Lower lobe of right lung (tissue), 2 donors: Measurements from ENCODE around the gene ALDOC. TPM values are rescaled to one million over a fixed set of nuclear protein-coding genes. Genes with fewer than 3 reads are reported as not detected.
A peak's percentile ranks its signal among the peaks of the same experiment; 100 is the strongest.

Experiments used
- ATAC-seq, 2 donors: fragments of 200-7000 bp; cut with Tn5 transposase; one replicate each; pipeline ENCODE4 v1.9.1; 2020 to 2022; ENCODE audit warnings: mild to moderate bottlenecking in 2 of 2, moderate library complexity in 2 of 2
- DNase-seq: peaks from one replicate; pipeline ENCODE4 v3.0.0-alpha.2; 2020
- H3K27ac ChIP-seq: fragments of 200-600 bp; one replicate; pipeline ENCODE4 v1.8.0; 2022
- H3K27me3 ChIP-seq: fragments of 200-600 bp; one replicate; pipeline ENCODE4 v1.8.0; 2022; ENCODE audit warnings: low read depth
- H3K36me3 ChIP-seq: fragments of 200-600 bp; one replicate; pipeline ENCODE4 v1.8.0; 2022; ENCODE audit warnings: mild to moderate bottlenecking
- H3K4me1 ChIP-seq: fragments of 200-600 bp; one replicate; pipeline ENCODE4 v1.8.0; 2022
- H3K4me3 ChIP-seq: fragments of 200-600 bp; one replicate; pipeline ENCODE4 v1.8.0; 2022; ENCODE audit warnings: mild to moderate bottlenecking
- H3K9me3 ChIP-seq: fragments of 200-600 bp; one replicate; pipeline ENCODE4 v1.8.0; 2022
- CTCF ChIP-seq: fragments of 200-600 bp; IDR thresholded peaks from one replicate; pipeline ENCODE4 v1.8.0; 2022; ENCODE audit warnings: antibody characterized with exemption, mild to moderate bottlenecking
- intact Hi-C: fragments of 100-400 bp; cut with DNase I; formaldehyde crosslinking; loops from one replicate; pipeline ENCODE4 v1.11.0; 2022
- total RNA-seq: library from RNA; stranded (reverse); fragmentation: NEBNext Ultra II Directional; extraction: Animal tissue kit (Norgen Biotek cat#: 25700); gene quantifications from one replicate; pipeline ENCODE4 v1.2.1, GENCODE V29; 2021
- donor health status: DM: no; HTN: yes; CAD: no; lungs with severe emphysema.

The ALDOC gene
- total RNA-seq, 1 donor from 2014 or later: 11.6 TPM

GRCh38 chr17:28527859-28528258 is 48.8 kb downstream of the ALDOC start:
- H3K9me3 ChIP-seq: no peaks in the 10 kb centered on the region
- H3K4me3 ChIP-seq: no peak overlapping the region
- no peak for TF ChIP-seq CTCF
- H3K27me3 ChIP-seq: peaks cover 10% of the 10 kb centered on the region
- H3K36me3 ChIP-seq: no peaks in the 10 kb centered on the region
- ATAC-seq (peak; percentile 25 to 60), DNase-seq (peak; percentile 76)
- H3K4me1 ChIP-seq: peaks cover 25% of the 10 kb centered on the region
- intact Hi-C loops: no loop called here
- peak overlapping the region; percentile 46 for H3K27ac ChIP-seq

DNA sequence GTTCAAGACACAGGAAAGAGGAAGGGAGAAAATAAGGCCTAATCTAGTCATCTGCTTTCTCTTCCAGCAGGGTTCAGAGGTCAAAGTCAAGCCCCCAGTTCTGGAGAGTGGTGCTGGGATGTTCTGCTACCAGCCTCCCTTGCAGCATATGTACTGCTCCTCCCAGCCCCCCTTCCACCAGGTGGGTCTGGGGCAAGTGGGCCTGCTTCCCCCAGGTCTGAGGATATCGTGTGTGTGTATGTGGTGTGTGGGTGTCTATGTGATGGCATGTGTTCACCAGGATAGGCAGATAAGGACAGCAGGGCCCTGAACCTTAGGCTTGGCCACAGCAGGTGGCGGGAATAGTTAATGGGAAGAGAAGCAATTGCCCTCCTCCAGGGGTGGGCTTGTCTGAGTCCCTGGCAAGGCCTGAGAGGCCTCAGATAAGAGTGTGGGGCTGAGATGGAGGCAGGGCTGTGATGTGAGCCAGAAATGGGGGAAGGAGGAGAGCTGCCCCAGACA is 49.5 kb downstream of the ALDOC start:
- no peak for TF ChIP-seq CTCF
- H3K36me3 ChIP-seq: no peaks in the 10 kb centered on the region
- no peak overlapping the region for H3K4me3 ChIP-seq
- intact Hi-C loops: no loop called here
- DNase-seq (no peak), ATAC-seq (no peak)
- H3K4me1 ChIP-seq: peaks cover 25% of the 10 kb centered on the region
- peaks cover 10% of the 10 kb centered on the region for H3K27me3 ChIP-seq
- H3K9me3 ChIP-seq: no peaks in the 10 kb centered on the region
- H3K27ac ChIP-seq: peak overlapping the region; percentile 31

- no peak overlapping the region for H3K27ac ChIP-seq
- H3K4me3 ChIP-seq: no peak overlapping the region
- no peak for DNase-seq
Measured at GRCh38 chr17:28526381-28526780, 50.3 kb downstream of the ALDOC start.

DNA sequence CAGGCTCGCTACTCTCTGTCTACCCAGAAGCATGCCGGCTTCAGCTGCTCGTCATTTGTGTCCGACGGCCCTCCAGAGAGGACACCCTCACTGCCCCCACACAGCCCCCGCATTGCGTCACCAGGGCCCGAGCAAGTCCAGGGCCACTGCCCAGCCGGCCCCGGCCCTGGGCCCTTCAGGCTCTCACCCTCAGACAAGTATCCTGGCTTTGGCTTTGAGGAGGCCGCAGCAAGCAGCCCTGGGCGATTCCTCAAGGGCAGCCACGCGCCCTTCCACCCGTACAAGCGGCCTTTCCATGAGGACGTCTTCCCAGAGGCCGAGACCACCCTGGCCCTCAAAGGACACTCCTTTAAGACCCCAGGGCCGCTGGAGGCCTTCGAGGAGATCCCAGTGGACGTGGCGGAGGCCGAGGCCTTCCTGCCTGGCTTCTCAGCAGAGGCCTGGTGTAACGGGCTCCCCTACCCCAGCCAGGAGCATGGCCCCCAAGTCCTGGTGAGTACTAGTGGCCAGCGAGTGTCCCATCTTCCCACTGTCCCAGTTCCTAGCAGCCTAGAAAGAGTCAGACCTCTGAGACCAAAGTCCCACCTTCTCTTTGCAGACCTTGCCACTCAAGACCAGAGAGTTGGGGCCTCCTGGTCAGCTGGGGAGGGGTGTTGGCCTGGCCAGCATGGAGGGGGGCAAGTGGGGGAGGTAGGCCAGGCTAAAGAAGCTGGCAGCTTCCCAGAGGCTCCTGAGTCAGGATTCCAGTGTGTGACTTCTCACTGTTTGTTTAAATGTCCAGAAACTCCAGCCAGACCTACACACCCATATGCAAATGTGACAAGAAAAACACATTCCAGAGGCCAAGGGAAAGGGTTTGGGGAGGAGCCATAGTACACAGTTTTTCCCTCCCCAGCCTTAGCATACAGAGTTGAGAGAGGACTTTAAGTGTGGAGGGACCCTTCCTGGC is 51.9 kb downstream of the ALDOC start:
- Histone ChIP-seq H3K27me3 (no peaks in the 10 kb centered on the region), H3K9me3 (no peaks in the 10 kb centered on the region), H3K36me3 (no peaks in the 10 kb centered on the region), H3K4me1 (peaks cover 25% of the 10 kb centered on the region), H3K27ac (peak overlapping the region; percentile 69), H3K4me3 (no peak overlapping the region)
- DNase-seq (peak; percentile 84), ATAC-seq (peak; percentile 86 to 88)
- intact Hi-C loops: no loop called here
- no peak for TF ChIP-seq CTCF

More at GRCh38 chr17:28526381-28526780, 50.3 kb downstream of the ALDOC start:
- H3K9me3 ChIP-seq: no peaks in the 10 kb centered on the region
- TF ChIP-seq CTCF: no peak
- H3K36me3 ChIP-seq: no peaks in the 10 kb centered on the region
- intact Hi-C loops: no loop called here
- ATAC-seq: no peak
- peaks cover 25% of the 10 kb centered on the region for H3K4me1 ChIP-seq
- peaks cover 8% of the 10 kb centered on the region for H3K27me3 ChIP-seq

DNA sequence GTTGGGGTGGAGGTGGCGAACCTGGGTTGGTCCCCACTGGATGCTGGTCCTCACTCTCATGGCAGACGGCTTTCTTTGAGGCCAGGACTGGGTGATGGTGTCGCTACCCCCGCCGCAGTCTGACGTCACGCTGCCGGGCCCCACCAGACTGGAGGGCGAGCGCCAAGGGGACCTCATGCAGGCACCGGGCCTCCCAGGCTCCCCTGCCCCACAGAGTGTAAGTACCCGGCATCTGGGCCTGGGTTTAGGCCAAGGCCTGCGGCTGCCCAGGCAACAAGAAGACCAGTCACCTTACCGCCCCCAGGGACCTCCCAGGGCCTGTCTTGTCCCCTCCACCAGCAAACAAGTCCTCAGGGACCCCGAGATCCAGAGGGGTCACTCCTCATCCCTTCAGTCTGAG is 52.8 kb downstream of the ALDOC start:
- Histone ChIP-seq H3K27me3 (no peaks in the 10 kb centered on the region), H3K27ac (no peak overlapping the region), H3K9me3 (no peaks in the 10 kb centered on the region), H3K36me3 (no peaks in the 10 kb centered on the region), H3K4me3 (no peak overlapping the region), H3K4me1 (peaks cover 25% of the 10 kb centered on the region)
- intact Hi-C loops: no loop called here
- TF ChIP-seq CTCF: no peak
- no peak for DNase-seq
- ATAC-seq: no peak
